Measurements from ENCODE around the gene MAPK9. TPM values are rescaled to one million over a fixed set of nuclear protein-coding genes. Genes with fewer than 3 reads are reported as not detected.

Gene MAPK9
- total RNA-seq, 1 experiment from 2014 or later = 93.1 TPM

GRCh38 chr5:180274695-180275094, 17.2 kb downstream of the MAPK9 start:
- ChIA-PET CTCF (no interaction called here), POLR2A (no interaction called here)
- Mint-ChIP-seq H3K27me3 (ENCODE audit: insufficient read depth, unreplicated experiment) (no peaks in the 10 kb centered on the region), H3K27ac (ENCODE audit: unreplicated experiment) (no peak overlapping the region), H3K4me1 (ENCODE audit: low read depth, unreplicated experiment) (no peaks in the 10 kb centered on the region), H3K9me3 (ENCODE audit: unreplicated experiment) (peaks cover 68% of the 10 kb centered on the region), H3K36me3 (ENCODE audit: insufficient read depth, unreplicated experiment) (peaks cover 65% of the 10 kb centered on the region), H3K4me3 (ENCODE audit: unreplicated experiment) (no peak overlapping the region)
- no peaks in the 10 kb centered on the region for H3K27me3 ChIP-seq (replicated peaks; ENCODE audit: control insufficient read depth, insufficient read depth, low read length)
- DNase-seq = no peak
- H3K4me3 ChIP-seq (ENCODE audit: low read depth, low read length) = no peak overlapping the region
- no peaks in the 10 kb centered on the region; the same call in 1 of the 2 replicates for H3K9me3 ChIP-seq
- H3K4me1 ChIP-seq = no peaks in the 10 kb centered on the region
- no TSS peak for BruUV-seq (replicated peaks)
- intact Hi-C loops (cut with micrococcal nuclease; ENCODE audit: unreplicated experiment) = no loop called here
- TF ChIP-seq CTCF (IDR thresholded peaks at IDR 0.05; ENCODE audit: insufficient read depth in 1 of 2, low read depth in 1 of 2, low read length in 1 of 2, severe bottlenecking in 1 of 2, unreplicated experiment in 1 of 2) = no peak
- peaks cover 5% of the 10 kb centered on the region for H3K36me3 ChIP-seq (ENCODE audit: control insufficient read depth, insufficient read depth, low read length)

GRCh38 chr5:180271221-180271620, 20.7 kb downstream of the MAPK9 start:
- H3K27me3 ChIP-seq (replicated peaks; ENCODE audit: control insufficient read depth, insufficient read depth, low read length) = no peaks in the 10 kb centered on the region
- no peak overlapping the region for H3K4me3 ChIP-seq (ENCODE audit: low read depth, low read length)
- no peaks in the 10 kb centered on the region for H3K4me1 Mint-ChIP-seq (ENCODE audit: low read depth, unreplicated experiment)
- no peak overlapping the region for H3K27ac Mint-ChIP-seq (ENCODE audit: unreplicated experiment)
- H3K36me3 ChIP-seq (ENCODE audit: control insufficient read depth, insufficient read depth, low read length) = peaks cover 2% of the 10 kb centered on the region
- ChIA-PET CTCF (no interaction called here), POLR2A (no interaction called here)
- no peak overlapping the region for H3K4me3 Mint-ChIP-seq (ENCODE audit: unreplicated experiment)
- H3K36me3 Mint-ChIP-seq (ENCODE audit: insufficient read depth, unreplicated experiment) = peaks cover 68% of the 10 kb centered on the region
- H3K9me3 Mint-ChIP-seq (ENCODE audit: unreplicated experiment) = peaks cover 53% of the 10 kb centered on the region
- no peak for TF ChIP-seq CTCF (IDR thresholded peaks at IDR 0.05; ENCODE audit: insufficient read depth in 1 of 2, low read depth in 1 of 2, low read length in 1 of 2, severe bottlenecking in 1 of 2, unreplicated experiment in 1 of 2)
- no peaks in the 10 kb centered on the region for H3K4me1 ChIP-seq
- intact Hi-C loops (cut with micrococcal nuclease; ENCODE audit: unreplicated experiment) = no loop called here
- no peak for DNase-seq
- no peaks in the 10 kb centered on the region for H3K27me3 Mint-ChIP-seq (ENCODE audit: insufficient read depth, unreplicated experiment)
- peaks cover 10% of the 10 kb centered on the region; the same call in 1 of the 2 replicates for H3K9me3 ChIP-seq
- BruUV-seq (replicated peaks) = no TSS peak

GRCh38 chr5:180259260-180259611, 32.6 kb downstream of the MAPK9 start:
- Histone ChIP-seq H3K4me3 (ENCODE audit: low read depth, low read length) (no peak overlapping the region), H3K9me3 (peaks cover 72% of the 10 kb centered on the region), H3K27me3 (replicated peaks; ENCODE audit: control insufficient read depth, insufficient read depth, low read length) (no peaks in the 10 kb centered on the region), H3K4me1 (peaks cover 4% of the 10 kb centered on the region; the same call in 1 of the 2 replicates), H3K36me3 (ENCODE audit: control insufficient read depth, insufficient read depth, low read length) (peaks cover 16% of the 10 kb centered on the region)
- no peak overlapping the region for H3K4me3 Mint-ChIP-seq (ENCODE audit: unreplicated experiment)
- no peak for DNase-seq
- peaks cover 94% of the 10 kb centered on the region for H3K36me3 Mint-ChIP-seq (ENCODE audit: insufficient read depth, unreplicated experiment)
- intact Hi-C loops (cut with micrococcal nuclease; ENCODE audit: unreplicated experiment) = loop anchor here (2.0 kb wide), 1 partner anchor 34 kb away; the partner anchor contains the start of gene MAPK9
- no peaks in the 10 kb centered on the region for H3K27me3 Mint-ChIP-seq (ENCODE audit: insufficient read depth, unreplicated experiment)
- no peaks in the 10 kb centered on the region for H3K4me1 Mint-ChIP-seq (ENCODE audit: low read depth, unreplicated experiment)
- H3K9me3 Mint-ChIP-seq (ENCODE audit: unreplicated experiment) = peaks cover 46% of the 10 kb centered on the region
- POLR2A ChIA-PET = interaction anchor here (0.6 kb wide), 1 partner anchor 628 kb away, joined by 3 read pairs; no protein-coding TSS in a partner anchor
- CTCF ChIA-PET = no interaction called here
- TF ChIP-seq CTCF (IDR thresholded peaks at IDR 0.05; ENCODE audit: insufficient read depth in 1 of 2, low read depth in 1 of 2, low read length in 1 of 2, severe bottlenecking in 1 of 2, unreplicated experiment in 1 of 2) = no peak
- H3K27ac Mint-ChIP-seq (ENCODE audit: unreplicated experiment) = no peak overlapping the region
- BruUV-seq (replicated peaks) = no TSS peak
